Keratinocyte (primary cell): Measurements from ENCODE around the gene UGT2B28. TPM values are rescaled to one million over a fixed set of nuclear protein-coding genes. Genes with fewer than 3 reads are reported as not detected.
"Not testable (repeated sequence)": the region's sequence is repeated elsewhere in the genome, so short reads cannot be mapped to it uniquely, and the experiment has no call there.

Source experiments
- DNase-seq: peaks from one replicate; pipeline ENCODE4 v3.0.0-alpha.2; 2011; ENCODE audit warnings: low read depth, missing footprints, low spot score
- FAIRE-seq: peaks from 2 replicates; lab custom pipeline; 2011; peaks lifted over from hg19 to GRCh38; lab: Jason Lieb, UNC
- H2AFZ ChIP-seq: 2 replicates; pipeline ENCODE4 v1.6.0; 2012; ENCODE audit warnings: low read length, control low read depth, inconsistent platforms; ENCODE audit not compliant: control insufficient read depth
- H3K27ac ChIP-seq: 2 replicates; pipeline ENCODE4 v1.5.1; 2011; ENCODE audit warnings: low read length; ENCODE audit not compliant: control insufficient read depth, insufficient read depth
- H3K27me3 ChIP-seq: 3 replicates; pipeline ENCODE4 v1.6.0; 2011; ENCODE audit warnings: low read length; ENCODE audit not compliant: control insufficient read depth, insufficient read depth; ENCODE audit errors: extremely low read depth
- H3K36me3 ChIP-seq, 2 experiments: 2 replicates in 1 of 2; 3 replicates in 1 of 2; pipeline ENCODE4 v1.5.1; 2011; ENCODE audit warnings: low read length in 2 of 2, mild to moderate bottlenecking in 1 of 2; ENCODE audit not compliant: control insufficient read depth in 2 of 2, insufficient read depth in 2 of 2; ENCODE audit errors: extremely low read depth in 1 of 2
- H3K4me1 ChIP-seq: 3 replicates; pipeline ENCODE4 v1.5.1; 2011; ENCODE audit warnings: low read length; ENCODE audit not compliant: control insufficient read depth, insufficient read depth; ENCODE audit errors: extremely low read depth
- H3K4me2 ChIP-seq: 3 replicates; pipeline ENCODE4 v1.6.0; 2011; ENCODE audit warnings: low read depth, low read length; ENCODE audit not compliant: control insufficient read depth, insufficient read depth; ENCODE audit errors: extremely low read depth
- H3K4me3 ChIP-seq, 3 experiments: fragments of 200-600 bp in 1 of 3; sonication (generic) in 1 of 3; 2 replicates in 2 of 3; 3 replicates in 1 of 3; pipeline ENCODE4 v1.5.1; 2011 to 2016; ENCODE audit warnings: low read length in 3 of 3, mild to moderate bottlenecking in 3 of 3, control low read depth in 2 of 3, inconsistent platforms in 1 of 3, low read depth in 1 of 3, mixed read lengths in 1 of 3, mixed run types in 1 of 3, moderate library complexity in 1 of 3; ENCODE audit not compliant: control insufficient read depth in 2 of 3, insufficient read depth in 2 of 3; ENCODE audit errors: extremely low read depth in 1 of 3
- H3K79me2 ChIP-seq: 2 replicates; pipeline ENCODE4 v1.6.0; 2012; ENCODE audit warnings: low read length; ENCODE audit not compliant: control insufficient read depth, insufficient read depth
- H3K9ac ChIP-seq: 3 replicates; pipeline ENCODE4 v1.6.0; 2011; ENCODE audit warnings: low read length; ENCODE audit not compliant: control insufficient read depth, insufficient read depth; ENCODE audit errors: extremely low read depth
- H3K9me1 ChIP-seq: 3 replicates; pipeline ENCODE4 v1.6.0; 2011; ENCODE audit warnings: low read length; ENCODE audit not compliant: control insufficient read depth, insufficient read depth; ENCODE audit errors: extremely low read depth
- H3K9me3 ChIP-seq: 2 replicates; pipeline ENCODE4 v1.5.1; 2012; ENCODE audit warnings: low read depth, low read length; ENCODE audit not compliant: control insufficient read depth
- H4K20me1 ChIP-seq: 3 replicates; pipeline ENCODE4 v1.6.0; 2011; ENCODE audit warnings: low read length; ENCODE audit not compliant: control insufficient read depth, insufficient read depth; ENCODE audit errors: extremely low read depth
- dilution Hi-C: fragments of 300-500 bp; cut with MboI; formaldehyde crosslinking; loops from one replicate; pipeline ENCODE4 v1.7.0; 2020; ENCODE audit warnings: low sequenced_read_pairs; ENCODE audit not compliant: extremely low pct_ligation_motif_present
- polyA plus RNA-seq, 5 experiments: library from polyadenylated mRNA; depleted of rRNA in 3 of 5; stranded (reverse) in 3 of 5; stranded (forward) in 1 of 5; unstranded in 1 of 5; fragments of >200 nt; gene quantifications; 1 replicate in 1 of 5; 2 replicates in 3 of 5; 3 replicates in 1 of 5; pipeline versions ENCODE4 v1.2.1 to v1.2.3, GENCODE V29; 2011 to 2012; ENCODE audit warnings: missing spikeins in 2 of 5, low read depth in 1 of 5, low replicate concordance in 1 of 5

The UGT2B28 gene
- polyA plus RNA-seq, 1 donor (not counting 4 experiments of a cell fraction or from before 2014, with no cell fraction given), result not detected

DNA sequence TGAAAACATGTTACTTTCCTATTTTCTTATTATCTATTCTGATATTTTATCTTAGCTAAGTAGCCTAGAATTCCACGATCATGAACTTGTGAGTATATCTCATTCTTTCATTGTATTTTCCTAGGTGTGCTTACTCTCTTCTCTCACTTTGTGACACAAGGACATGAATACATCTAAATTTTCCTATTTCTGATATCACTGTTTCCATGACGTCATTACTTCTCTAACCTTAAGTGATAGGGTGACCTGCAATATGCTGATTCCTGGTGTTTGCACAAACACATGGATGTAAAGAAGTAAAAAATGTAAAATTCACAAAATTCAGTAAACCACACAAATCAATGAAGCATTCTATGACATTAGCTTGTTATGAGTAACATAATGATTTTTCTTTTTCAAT, 29.4 kb upstream of the UGT2B28 start:
- H3K27ac ChIP-seq, H2AFZ ChIP-seq, DNase-seq, H3K9me3 ChIP-seq, FAIRE-seq, H3K4me1 ChIP-seq, H4K20me1 ChIP-seq, H3K4me3 ChIP-seq, H3K36me3 ChIP-seq, H3K9me1 ChIP-seq, H3K27me3 ChIP-seq, dilution Hi-C loops, H3K4me2 ChIP-seq, H3K79me2 ChIP-seq, H3K9ac ChIP-seq: not testable (repeated sequence)

DNA sequence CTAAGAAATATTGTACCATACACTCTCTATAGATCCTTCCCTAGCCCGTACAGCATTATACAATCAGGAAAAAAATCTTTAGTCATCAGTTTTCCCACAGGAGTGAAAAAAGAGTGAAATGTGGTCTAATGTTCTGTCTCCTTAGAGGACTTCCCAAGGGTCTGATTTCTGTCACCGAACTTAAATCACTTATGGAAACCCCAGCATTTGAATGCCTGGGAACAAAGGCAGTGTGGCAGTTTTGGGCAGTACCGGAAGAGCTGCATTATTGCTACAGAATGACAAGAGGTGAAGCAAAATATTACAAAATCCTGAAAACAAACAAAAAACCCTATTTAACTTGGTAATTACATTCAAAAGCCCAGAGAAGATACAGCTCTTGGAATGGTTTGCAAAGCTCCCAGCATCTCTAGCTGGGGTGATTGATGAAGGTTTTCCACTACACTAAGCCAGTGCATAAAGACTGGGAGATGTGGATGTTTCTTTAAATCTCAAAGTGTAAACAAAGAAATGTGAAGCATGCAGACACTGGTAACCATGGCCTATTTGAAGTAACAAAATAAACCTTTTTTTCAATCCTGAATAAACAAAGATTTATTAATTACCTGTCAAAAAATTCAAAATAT, 27.0 kb upstream of the UGT2B28 start:
- H3K4me2 ChIP-seq, H3K27me3 ChIP-seq, H3K4me1 ChIP-seq, FAIRE-seq, H4K20me1 ChIP-seq, DNase-seq, H3K9me3 ChIP-seq, H2AFZ ChIP-seq, H3K36me3 ChIP-seq, H3K27ac ChIP-seq, dilution Hi-C loops, H3K9ac ChIP-seq, H3K79me2 ChIP-seq, H3K4me3 ChIP-seq, H3K9me1 ChIP-seq: not testable (repeated sequence)

DNA sequence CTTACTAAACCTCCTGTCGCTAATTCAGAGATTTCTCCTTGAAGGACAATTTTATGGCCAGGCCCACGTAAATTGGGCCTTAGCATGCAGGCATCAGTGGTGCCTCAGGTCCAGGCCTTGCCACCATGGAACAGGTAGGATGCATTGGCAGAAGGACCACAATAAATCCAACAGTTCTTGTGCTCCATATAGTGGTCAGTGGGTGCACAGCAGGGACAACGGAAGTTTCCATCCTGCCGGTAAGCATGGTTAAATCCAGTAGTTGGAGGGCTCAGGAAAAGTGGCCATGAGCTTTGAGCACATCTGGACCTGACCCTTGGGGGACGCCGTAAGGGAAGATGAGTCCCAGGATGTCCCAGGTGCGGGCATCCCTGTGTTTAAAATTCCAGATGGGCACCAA, 11.7 kb upstream of the UGT2B28 start:
- FAIRE-seq, H3K36me3 ChIP-seq, H4K20me1 ChIP-seq, H3K27ac ChIP-seq, H3K4me1 ChIP-seq, H3K9me1 ChIP-seq, DNase-seq, H3K9ac ChIP-seq, H3K27me3 ChIP-seq, H3K9me3 ChIP-seq, H2AFZ ChIP-seq, dilution Hi-C loops, H3K79me2 ChIP-seq, H3K4me2 ChIP-seq, H3K4me3 ChIP-seq: not testable (repeated sequence)

DNA sequence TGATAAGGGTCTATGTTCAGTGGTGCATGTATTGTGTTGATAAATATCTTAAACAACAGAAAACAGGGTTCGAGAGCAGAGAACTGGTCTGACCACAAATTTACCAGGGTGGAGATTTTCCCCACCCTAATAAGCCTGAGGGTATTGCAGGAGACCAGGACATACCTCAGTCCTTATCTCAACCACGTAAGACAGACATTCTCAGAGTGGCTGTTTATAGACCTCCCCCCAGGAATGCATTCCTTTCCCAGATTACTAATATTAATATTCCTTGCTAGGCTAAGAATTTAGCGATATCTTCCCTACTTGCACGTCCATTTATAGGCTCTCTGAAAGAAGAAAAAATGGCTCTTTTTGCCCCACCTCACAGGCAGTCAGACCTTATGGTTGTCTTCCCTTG, 16.1 kb downstream of the UGT2B28 start:
- H3K79me2 ChIP-seq, DNase-seq, H3K4me2 ChIP-seq, H3K27me3 ChIP-seq, H3K4me3 ChIP-seq, H3K9me1 ChIP-seq, H3K9me3 ChIP-seq, H3K27ac ChIP-seq, H2AFZ ChIP-seq, FAIRE-seq, H3K36me3 ChIP-seq, H3K4me1 ChIP-seq, dilution Hi-C loops, H4K20me1 ChIP-seq, H3K9ac ChIP-seq: not testable (repeated sequence)

DNA sequence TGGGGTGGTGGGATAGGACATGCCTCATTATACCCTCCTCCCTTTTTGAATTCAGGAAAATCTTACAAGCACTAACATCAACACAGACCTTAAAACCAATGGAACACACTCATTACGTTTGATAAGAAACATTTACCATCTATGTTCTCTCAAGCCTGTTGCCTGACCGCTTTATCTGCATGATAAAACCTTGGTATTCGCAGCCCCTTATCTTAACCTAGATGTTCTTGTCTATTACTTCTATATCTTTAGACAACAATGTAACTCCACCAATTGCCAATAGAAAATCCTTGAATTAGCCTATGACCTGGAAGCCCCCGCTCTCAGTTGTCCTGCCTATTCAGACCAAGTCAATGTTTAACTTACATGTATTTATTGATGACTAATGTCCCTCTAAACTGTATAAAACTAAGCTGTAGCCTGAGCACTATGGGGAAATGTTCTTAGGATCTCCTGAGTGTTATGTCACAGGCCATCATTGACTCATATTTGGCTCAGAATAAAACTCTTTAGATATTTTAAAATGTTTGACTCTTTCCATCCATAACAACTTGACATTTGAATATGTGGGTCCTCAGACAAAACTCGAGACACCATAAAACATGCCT, 28.3 kb downstream of the UGT2B28 start:
- H3K4me3 ChIP-seq, H3K27me3 ChIP-seq, H3K27ac ChIP-seq, DNase-seq, H4K20me1 ChIP-seq, H3K9ac ChIP-seq, H3K9me3 ChIP-seq, H3K4me1 ChIP-seq, H3K36me3 ChIP-seq, dilution Hi-C loops, H3K4me2 ChIP-seq, H3K9me1 ChIP-seq, H2AFZ ChIP-seq, H3K79me2 ChIP-seq, FAIRE-seq: not testable (repeated sequence)
